ENCODE results near the gene ESRP2. TPM values are rescaled to one million over a fixed set of nuclear protein-coding genes. Genes with fewer than 3 reads are reported as not detected.

ESRP2 gene
- total and polyA plus RNA-seq, 9 of the 15 experiments (the other 6 are each of a cell fraction or from before 2014, with no cell fraction given) = 0.05 to 0.15 (median 0.07) TPM; not detected in 6

DNA sequence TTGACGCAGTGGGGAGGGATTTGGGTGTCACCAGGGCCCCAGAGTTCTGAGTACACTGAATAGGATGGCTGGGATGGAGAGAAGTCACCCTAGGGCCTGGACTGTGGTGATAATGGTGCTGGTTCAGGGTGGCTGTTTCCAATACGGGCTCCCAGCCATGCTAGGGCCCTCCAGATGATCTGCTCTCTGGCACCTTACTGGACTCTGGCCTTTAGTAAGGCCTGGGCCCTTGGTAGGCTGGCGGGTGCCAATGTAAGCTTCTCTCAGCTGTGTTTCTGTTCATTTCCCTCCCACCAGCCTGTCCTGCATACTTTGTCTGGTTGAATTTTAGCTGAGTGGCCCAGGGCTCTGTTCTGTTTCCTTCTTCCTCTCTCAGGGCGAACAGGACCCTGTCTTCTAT, 12.0 kb upstream of the ESRP2 start:
- H3K27ac ChIP-seq (ENCODE audit: extremely low read depth, low read depth, low read length) = no peak overlapping the region
- ATAC-seq = no peak

More for the DNA sequence above, 12.0 kb upstream of the ESRP2 start:
- WGBS (ENCODE audit: insufficient coverage, low coverage, missing lambda C conversion rate) = 45% methylated on average over 4 of the region's 4 CpGs
- no peak for DNase-seq (ENCODE audit: extremely low read depth in 1 of 4, low spot score in 3 of 4)
- Histone ChIP-seq H3K4me3 (no peak overlapping the region), H3K36me3 (ENCODE audit: control insufficient read depth, insufficient read depth, low read length) (peaks cover 2% of the 10 kb centered on the region; the same call in 1 of the 3 replicates), H3K9me1 (ENCODE audit: control insufficient read depth, insufficient read depth, low read length) (peaks cover 8% of the 10 kb centered on the region), H3K27me3 (ENCODE audit: control insufficient read depth in 2 of 2, insufficient read depth in 2 of 2, low read length in 2 of 2) (no peaks in the 10 kb centered on the region), H2AFZ (ENCODE audit: low read depth, low read length) (no peak overlapping the region), H3K4me1 (replicated peaks in 1 of 2; ENCODE audit: control insufficient read depth in 2 of 2, insufficient read depth in 2 of 2, low read length in 2 of 2) (peaks cover 26 to 35% of the 10 kb centered on the region in 2 experiments), H3K9me3 (replicated peaks; ENCODE audit: control insufficient read depth, insufficient read depth, low read depth, low read length) (no peaks in the 10 kb centered on the region), H4K20me1 (replicated peaks; ENCODE audit: control insufficient read depth, insufficient read depth, low read length) (peaks cover 6% of the 10 kb centered on the region; the same call in 1 of the 2 replicates), H3K4me2 (ENCODE audit: insufficient read depth, low read length) (no peak overlapping the region), H3K9ac (ENCODE audit: insufficient read depth in 1 of 2, low read depth in 2 of 2, low read length in 2 of 2) (peak overlapping the region in 1 of 2 experiments; percentile 1; a peak in 1 of 4 replicates), H3K79me2 (ENCODE audit: control insufficient read depth, insufficient read depth, low read length) (peaks cover 5% of the 10 kb centered on the region; the same call in 2 of the 3 replicates)
- no peak for TF ChIP-seq TEAD2 (tag; IDR thresholded peaks at IDR 0.05)
- TF ChIP-seq PRMT5 (CRISPR knock-in tag; IDR thresholded peaks at IDR 0.05) = no peak
- TF ChIP-seq, protein P1, sequence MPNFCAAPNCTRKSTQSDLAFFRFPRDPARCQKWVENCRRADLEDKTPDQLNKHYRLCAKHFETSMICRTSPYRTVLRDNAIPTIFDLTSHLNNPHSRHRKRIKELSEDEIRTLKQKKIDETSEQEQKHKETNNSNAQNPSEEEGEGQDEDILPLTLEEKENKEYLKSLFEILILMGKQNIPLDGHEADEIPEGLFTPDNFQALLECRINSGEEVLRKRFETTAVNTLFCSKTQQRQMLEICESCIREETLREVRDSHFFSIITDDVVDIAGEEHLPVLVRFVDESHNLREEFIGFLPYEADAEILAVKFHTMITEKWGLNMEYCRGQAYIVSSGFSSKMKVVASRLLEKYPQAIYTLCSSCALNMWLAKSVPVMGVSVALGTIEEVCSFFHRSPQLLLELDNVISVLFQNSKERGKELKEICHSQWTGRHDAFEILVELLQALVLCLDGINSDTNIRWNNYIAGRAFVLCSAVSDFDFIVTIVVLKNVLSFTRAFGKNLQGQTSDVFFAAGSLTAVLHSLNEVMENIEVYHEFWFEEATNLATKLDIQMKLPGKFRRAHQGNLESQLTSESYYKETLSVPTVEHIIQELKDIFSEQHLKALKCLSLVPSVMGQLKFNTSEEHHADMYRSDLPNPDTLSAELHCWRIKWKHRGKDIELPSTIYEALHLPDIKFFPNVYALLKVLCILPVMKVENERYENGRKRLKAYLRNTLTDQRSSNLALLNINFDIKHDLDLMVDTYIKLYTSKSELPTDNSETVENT (CRISPR knock-in tag; IDR thresholded peaks at IDR 0.05) = no peak
- no TSS peak for BruUV-seq (replicated peaks)
- FAIRE-seq = no peak
- in situ Hi-C loops (cut with MboI) = loop anchor here (10.0 kb wide), 1 partner anchor 723 kb away; the partner anchor contains the start of gene RIPOR1
- ChIA-PET CTCF (ENCODE audit: low intra/inter-chr PET ratio) (no interaction called here), POLR2A (interaction anchor here (0.6 kb wide), 2 partner anchors 63 to 71 kb away, joined by 3 to 4 read pairs; partner anchors contain the start of genes PRMT7 and SLC7A6OS)
- intact Hi-C loops (cut with micrococcal nuclease) = no loop called here

Data from K562 (cell line).